CD4-positive, alpha-beta T cell (primary cell): ENCODE results near the gene AQP10. TPM values are rescaled to one million over a fixed set of nuclear protein-coding genes. Genes with fewer than 3 reads are reported as not detected.

ENCODE experiments used
- ATAC-seq: fragments of 200-7000 bp; cut with Tn5 transposase; one replicate; pipeline ENCODE4 v1.10.0; 2022; ENCODE audit warnings: mild to moderate bottlenecking; ENCODE audit not compliant: poor library complexity
- CTCF ChIA-PET: fragments of 350-600 bp; sonication (Branson Sonifier 250); formaldehyde crosslinking; loops from one replicate; lab custom pipeline; 2021; ENCODE audit warnings: antibody characterized with exemption, inconsistent platforms; lab: Charles Lee
- POLR2A ChIA-PET: fragments of 350-600 bp; sonication (Branson Sonifier 250); formaldehyde crosslinking; loops from one replicate; lab custom pipeline; 2021; ENCODE audit warnings: antibody characterized with exemption, inconsistent platforms; lab: Charles Lee
- DNase-seq, 14 experiments: peaks; one replicate each; pipeline ENCODE4 v3.0.0-alpha.2; 2013 to 2020; ENCODE audit warnings: mixed read lengths in 2 of 14
- H3K27ac ChIP-seq, 2 donors: one replicate each; pipeline versions ENCODE4 v1.5.1 to v1.7.0; 2013; ENCODE audit warnings: low read length in 2 of 2, low read depth in 1 of 2, mild to moderate bottlenecking in 1 of 2
- H3K27me3 ChIP-seq, 2 experiments: 1 replicate in 1 of 2; 2 replicates in 1 of 2; pipeline versions ENCODE4 v1.6.1 to v1.7.0; 2013; ENCODE audit warnings: low read length in 2 of 2, control low read depth in 1 of 2, mild to moderate bottlenecking in 1 of 2, moderate library complexity in 1 of 2; ENCODE audit not compliant: insufficient read depth in 2 of 2, control insufficient read depth in 1 of 2
- H3K36me3 ChIP-seq: one replicate; pipeline ENCODE4 v1.6.1; 2013; ENCODE audit warnings: low read length, control low read depth; ENCODE audit not compliant: insufficient read depth
- H3K4me1 ChIP-seq: one replicate; pipeline ENCODE4 v1.6.1; 2013; ENCODE audit warnings: low read length, control low read depth; ENCODE audit not compliant: insufficient read depth
- H3K4me3 ChIP-seq: one replicate; pipeline ENCODE4 v1.5.1; 2013; ENCODE audit warnings: mild to moderate bottlenecking, low read length, moderate library complexity
- H3K9me3 ChIP-seq, 2 experiments: 1 replicate in 1 of 2; 2 replicates in 1 of 2; pipeline versions ENCODE4 v1.6.1 to v1.7.0; 2013; ENCODE audit warnings: low read length in 2 of 2, mild to moderate bottlenecking in 2 of 2, control low read depth in 1 of 2, moderate library complexity in 1 of 2; ENCODE audit not compliant: control insufficient read depth in 1 of 2, insufficient read depth in 1 of 2
- H3K27ac Mint-ChIP-seq: one replicate; pipeline ENCODE4 v1.8.0; 2020; ENCODE audit warnings: mixed read lengths
- H3K27me3 Mint-ChIP-seq: one replicate; pipeline ENCODE4 v1.8.0; 2021; ENCODE audit warnings: mixed read lengths
- H3K36me3 Mint-ChIP-seq: one replicate; pipeline ENCODE4 v1.8.0; 2021; ENCODE audit warnings: low read depth, mixed read lengths
- H3K4me1 Mint-ChIP-seq: one replicate; pipeline ENCODE4 v1.8.0; 2021; ENCODE audit warnings: low read depth, mixed read lengths
- H3K4me3 Mint-ChIP-seq: one replicate; pipeline ENCODE4 v1.8.0; 2020; ENCODE audit warnings: mild to moderate bottlenecking, mixed read lengths
- H3K9me3 Mint-ChIP-seq: one replicate; pipeline ENCODE4 v1.8.0; 2020; ENCODE audit warnings: mixed read lengths
- intact Hi-C, 2 experiments: fragments of 100-400 bp; cut with DNase I in 1 of 2; cut with micrococcal nuclease in 1 of 2; formaldehyde crosslinking; loops; one replicate each; pipeline versions ENCODE4 v1.15.1 to v1.9.0; 2023 to 2025; cut with DNase I, micrococcal nuclease
- total RNA-seq, 174 experiments: library from RNA in 2 of 174; stranded (reverse) in 2 of 174; gene quantifications; one replicate each; pipeline ENCODE4 v1.2.3 and lab custom pipeline; 2021 to 2026
- TF ChIP-seq, protein P1 (sequence below): fragments of 200-600 bp; IDR thresholded peaks from one replicate; pipeline ENCODE4 v1.8.0; 2022; ENCODE audit warnings: antibody characterized with exemption, mild to moderate bottlenecking

AQP10 gene
- total RNA-seq, 2 experiments from 2014 or later, result not detected

DNA sequence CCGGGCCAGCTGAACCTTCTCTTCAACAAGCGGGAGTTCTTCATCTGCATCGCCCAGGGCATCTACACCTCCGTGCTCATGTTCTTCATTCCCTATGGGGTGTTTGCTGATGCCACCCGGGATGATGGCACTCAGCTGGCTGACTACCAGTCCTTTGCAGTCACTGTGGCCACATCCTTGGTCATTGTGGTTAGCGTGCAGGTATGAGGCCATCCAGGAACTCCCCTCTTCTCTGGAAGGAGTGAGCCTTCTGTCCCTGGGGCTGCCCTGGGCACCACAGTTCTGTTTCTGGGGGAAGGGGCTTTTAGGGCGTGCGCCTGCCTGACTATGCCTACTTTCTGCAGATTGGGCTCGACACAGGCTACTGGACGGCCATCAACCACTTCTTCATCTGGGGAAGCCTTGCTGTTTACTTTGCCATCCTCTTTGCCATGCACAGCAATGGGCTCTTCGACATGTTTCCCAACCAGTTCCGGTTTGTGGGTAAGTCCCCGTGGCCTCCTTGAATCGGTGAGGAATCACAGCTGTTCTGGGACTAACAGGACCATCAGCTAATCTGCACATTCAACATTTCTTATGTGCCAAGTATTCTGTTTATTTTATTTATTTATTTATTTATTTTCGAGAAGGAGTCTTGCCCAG is 25.5 kb downstream of the AQP10 start:
- ChIA-PET CTCF (interaction anchor here (1.6 to 5.2 kb wide), 4 partner anchors 11 to 147 kb away, joined by 3 to 47 read pairs (median 10); no protein-coding TSS in a partner anchor), POLR2A (interaction anchor here (4.6 kb wide), 1 partner anchor 12 kb away, joined by 36 read pairs; no protein-coding TSS in a partner anchor)
- Mint-ChIP-seq H3K4me1 (peaks cover 69% of the 10 kb centered on the region), H3K27me3 (no peaks in the 10 kb centered on the region), H3K4me3 (peak overlapping the region; percentile 42), H3K36me3 (peaks cover 95% of the 10 kb centered on the region), H3K27ac (peak overlapping the region; percentile 89), H3K9me3 (no peaks in the 10 kb centered on the region)
- Histone ChIP-seq H3K4me1 (peaks cover 79% of the 10 kb centered on the region), H3K9me3 (no peaks in the 10 kb centered on the region), H3K36me3 (peaks cover 89% of the 10 kb centered on the region), H3K27me3 (no peaks in the 10 kb centered on the region), H3K27ac (peak overlapping the region in 1 of 2 donors; percentile 23), H3K4me3 (peak overlapping the region; percentile 62)
- TF ChIP-seq, protein P1, sequence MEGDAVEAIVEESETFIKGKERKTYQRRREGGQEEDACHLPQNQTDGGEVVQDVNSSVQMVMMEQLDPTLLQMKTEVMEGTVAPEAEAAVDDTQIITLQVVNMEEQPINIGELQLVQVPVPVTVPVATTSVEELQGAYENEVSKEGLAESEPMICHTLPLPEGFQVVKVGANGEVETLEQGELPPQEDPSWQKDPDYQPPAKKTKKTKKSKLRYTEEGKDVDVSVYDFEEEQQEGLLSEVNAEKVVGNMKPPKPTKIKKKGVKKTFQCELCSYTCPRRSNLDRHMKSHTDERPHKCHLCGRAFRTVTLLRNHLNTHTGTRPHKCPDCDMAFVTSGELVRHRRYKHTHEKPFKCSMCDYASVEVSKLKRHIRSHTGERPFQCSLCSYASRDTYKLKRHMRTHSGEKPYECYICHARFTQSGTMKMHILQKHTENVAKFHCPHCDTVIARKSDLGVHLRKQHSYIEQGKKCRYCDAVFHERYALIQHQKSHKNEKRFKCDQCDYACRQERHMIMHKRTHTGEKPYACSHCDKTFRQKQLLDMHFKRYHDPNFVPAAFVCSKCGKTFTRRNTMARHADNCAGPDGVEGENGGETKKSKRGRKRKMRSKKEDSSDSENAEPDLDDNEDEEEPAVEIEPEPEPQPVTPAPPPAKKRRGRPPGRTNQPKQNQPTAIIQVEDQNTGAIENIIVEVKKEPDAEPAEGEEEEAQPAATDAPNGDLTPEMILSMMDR, result no peak
- no peak for ATAC-seq
- DNase-seq, result peak in 1 of 14 experiments; percentile 38
- intact Hi-C loops, result no loop called here

DNA sequence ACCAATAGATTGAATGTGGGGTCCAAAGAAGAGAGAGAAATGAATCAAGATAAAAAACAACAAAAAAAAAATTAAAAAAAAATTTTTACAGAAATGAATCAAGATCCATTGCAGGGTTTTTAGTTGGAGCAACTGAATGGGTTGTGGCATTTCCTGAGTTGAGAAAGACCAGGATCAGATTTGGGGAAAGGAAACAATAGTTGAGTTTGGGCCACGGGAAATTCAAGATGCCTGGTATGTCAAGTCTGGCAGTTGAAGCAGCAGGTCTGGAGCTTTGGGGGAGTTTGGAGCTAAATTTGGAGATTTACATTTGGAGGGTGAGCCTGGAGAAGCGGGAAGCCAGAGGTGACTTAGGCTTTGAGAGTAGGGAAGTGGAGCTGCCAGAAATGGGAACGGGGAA is 27.1 kb downstream of the AQP10 start:
- no peak for DNase-seq
- intact Hi-C loops, result no loop called here
- Histone ChIP-seq H3K4me1 (peaks cover 78% of the 10 kb centered on the region), H3K36me3 (peaks cover 73% of the 10 kb centered on the region), H3K27me3 (no peaks in the 10 kb centered on the region), H3K9me3 (no peaks in the 10 kb centered on the region), H3K4me3 (no peak overlapping the region), H3K27ac (no peak overlapping the region)
- peaks cover 66% of the 10 kb centered on the region for H3K4me1 Mint-ChIP-seq
- H3K4me3 Mint-ChIP-seq, result no peak overlapping the region
- ATAC-seq, result no peak
- H3K27me3 Mint-ChIP-seq, result no peaks in the 10 kb centered on the region
- TF ChIP-seq, protein P1, result no peak
- no peaks in the 10 kb centered on the region for H3K9me3 Mint-ChIP-seq
- ChIA-PET CTCF (interaction anchor here (5.2 kb wide), 1 partner anchor 13 kb away, joined by 47 read pairs; no protein-coding TSS in a partner anchor), POLR2A (interaction anchor here (1.0 kb wide), 1 partner anchor 13 kb away, joined by 4 read pairs; no protein-coding TSS in a partner anchor)
- peaks cover 88% of the 10 kb centered on the region for H3K36me3 Mint-ChIP-seq
- peak overlapping the region; percentile 73 for H3K27ac Mint-ChIP-seq

DNA sequence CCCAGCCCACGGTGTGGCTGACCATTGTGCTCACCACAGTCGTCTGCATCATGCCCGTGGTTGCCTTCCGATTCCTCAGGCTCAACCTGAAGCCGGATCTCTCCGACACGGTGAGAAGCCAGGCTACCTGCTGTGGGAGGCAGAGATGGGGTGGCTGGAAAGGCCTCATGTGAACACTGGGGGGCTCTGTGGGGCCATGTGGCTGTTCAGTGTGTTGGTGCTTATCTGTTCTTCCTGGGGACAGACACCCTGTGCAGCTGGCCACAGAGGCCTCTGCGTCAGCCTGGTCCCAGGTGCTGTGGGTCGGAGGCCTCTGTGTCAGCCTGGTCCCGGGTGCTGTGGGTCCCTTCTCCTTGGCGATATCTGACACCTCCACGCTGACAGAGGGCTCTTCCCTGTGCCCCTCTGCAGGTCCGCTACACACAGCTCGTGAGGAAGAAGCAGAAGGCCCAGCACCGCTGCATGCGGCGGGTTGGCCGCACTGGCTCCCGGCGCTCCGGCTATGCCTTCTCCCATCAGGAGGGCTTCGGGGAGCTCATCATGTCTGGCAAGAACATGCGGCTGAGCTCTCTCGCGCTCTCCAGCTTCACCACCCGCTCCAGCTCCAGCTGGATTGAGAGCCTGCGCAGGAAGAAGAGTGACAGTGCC is 27.7 kb downstream of the AQP10 start:
- ATAC-seq (no peak), DNase-seq (no peak)
- Mint-ChIP-seq H3K27me3 (no peaks in the 10 kb centered on the region), H3K27ac (peak overlapping the region; percentile 73), H3K9me3 (no peaks in the 10 kb centered on the region), H3K36me3 (peaks cover 82% of the 10 kb centered on the region), H3K4me3 (no peak overlapping the region), H3K4me1 (peaks cover 66% of the 10 kb centered on the region)
- POLR2A ChIA-PET, result interaction anchor here (0.5 kb wide), 1 partner anchor 9 kb away, joined by 3 read pairs; no protein-coding TSS in a partner anchor
- intact Hi-C loops, result no loop called here
- no peak overlapping the region for H3K27ac ChIP-seq
- CTCF ChIA-PET, result no interaction called here
- TF ChIP-seq, protein P1, result no peak
- no peaks in the 10 kb centered on the region for H3K9me3 ChIP-seq
- peaks cover 70% of the 10 kb centered on the region for H3K36me3 ChIP-seq
- no peak overlapping the region for H3K4me3 ChIP-seq
- no peaks in the 10 kb centered on the region for H3K27me3 ChIP-seq
- H3K4me1 ChIP-seq, result peaks cover 78% of the 10 kb centered on the region
